HEK293 (cell line): ENCODE data around the gene APBB1.

Experiments used
- CTCF ChIA-PET: fragments of 350-600 bp; formaldehyde crosslinking; extraction: SDS; loops from one replicate; lab custom pipeline; 2021; ENCODE audit warnings: antibody characterized with exemption; lab: Yijun Ruan, JAX
- POLR2A ChIA-PET: fragments of 300-600 bp; formaldehyde crosslinking; extraction: SDS; loops from one replicate; lab custom pipeline; 2020; ENCODE audit warnings: antibody characterized with exemption, inconsistent platforms; lab: Yijun Ruan, JAX
- H3K27ac ChIP-seq: fragments of 200-500 bp; sonication (Bioruptor generic); 2 replicates; pipeline ENCODE4 v1.5.1; 2014; ENCODE audit warnings: low read depth, low read length, control low read depth, inconsistent platforms; ENCODE audit errors: extremely low read depth
- H3K36me3 ChIP-seq, 2 experiments: fragments of 200-500 bp in 1 of 2; sonication (Bioruptor generic) in 1 of 2; 1 replicate in 1 of 2; 2 replicates in 1 of 2; pipeline ENCODE4 v1.5.1; 2014 to 2017; ENCODE audit warnings: inconsistent platforms in 2 of 2, low read length in 2 of 2; ENCODE audit not compliant: control insufficient read depth in 2 of 2, insufficient read depth in 1 of 2
- H3K4me1 ChIP-seq: fragments of 200-500 bp; sonication (Bioruptor generic); 2 replicates; pipeline ENCODE4 v1.5.1; 2014; ENCODE audit warnings: mild to moderate bottlenecking, low read length, inconsistent platforms; ENCODE audit not compliant: control insufficient read depth, insufficient read depth
- H3K4me3 ChIP-seq: 2 replicates; pipeline ENCODE4 v1.5.1; 2011; ENCODE audit warnings: low read depth, mild to moderate bottlenecking, control low read depth, low read length, moderate library complexity
- H3K9me3 ChIP-seq: fragments of 200-500 bp; sonication (Bioruptor generic); 2 replicates; pipeline ENCODE4 v1.5.1; 2014; ENCODE audit warnings: low read depth, low read length, inconsistent platforms; ENCODE audit not compliant: control insufficient read depth, insufficient read depth
- ATF2 ChIP-seq: fragments of 450-650 bp; formaldehyde crosslinking; IDR thresholded peaks from 2 replicates; pipeline ENCODE4 v1.5.1; 2016; ENCODE audit warnings: missing biosample characterization, missing genetic modification characterization, low read depth
- BCL11A ChIP-seq: fragments of 450-650 bp; formaldehyde crosslinking; IDR thresholded peaks from 2 replicates; pipeline ENCODE4 v1.5.1; 2016; ENCODE audit warnings: low read depth, missing biosample characterization, missing genetic modification characterization
- GFI1B ChIP-seq: fragments of 450-650 bp; formaldehyde crosslinking; IDR thresholded peaks from 2 replicates; pipeline ENCODE4 v1.5.1; 2016; ENCODE audit warnings: missing biosample characterization, missing genetic modification characterization
- HOXC10 ChIP-seq: sonication (generic); formaldehyde crosslinking; IDR thresholded peaks from 2 replicates; pipeline ENCODE4 v1.8.1; 2023; ENCODE audit warnings: mild to moderate bottlenecking, missing genetic modification reagents
- KLF8 ChIP-seq: fragments of 450-650 bp; formaldehyde crosslinking; IDR thresholded peaks from 2 replicates; pipeline ENCODE4 v1.5.1; 2016; ENCODE audit warnings: missing biosample characterization, missing genetic modification characterization
- KLF9 ChIP-seq: fragments of 450-650 bp; formaldehyde crosslinking; IDR thresholded peaks from 2 replicates; pipeline ENCODE4 v1.5.1; 2016; ENCODE audit warnings: missing biosample characterization, missing genetic modification characterization, low read depth
- PBX3 ChIP-seq: sonication (generic); formaldehyde crosslinking; IDR thresholded peaks from 2 replicates; pipeline ENCODE4 v1.8.1; 2022; ENCODE audit warnings: mild to moderate bottlenecking, moderate library complexity, missing genetic modification reagents
- ZBTB10 ChIP-seq: fragments of 450-650 bp; formaldehyde crosslinking; IDR thresholded peaks from 2 replicates; pipeline ENCODE4 v1.5.1; 2016; ENCODE audit warnings: missing biosample characterization, missing genetic modification characterization
- ZBTB17 ChIP-seq: fragments of 450-650 bp; formaldehyde crosslinking; IDR thresholded peaks from 2 replicates; pipeline ENCODE4 v1.5.1; 2016; ENCODE audit warnings: missing biosample characterization, missing genetic modification characterization
- ZNF211 ChIP-seq: fragments of 450-650 bp; formaldehyde crosslinking; IDR thresholded peaks from 2 replicates; pipeline ENCODE4 v1.5.1; 2016; ENCODE audit warnings: low read depth, missing biosample characterization, missing genetic modification characterization
- ZNF214 ChIP-seq: fragments of 450-650 bp; formaldehyde crosslinking; IDR thresholded peaks from 2 replicates; pipeline ENCODE4 v1.5.1; 2017; ENCODE audit warnings: missing biosample characterization, mild to moderate bottlenecking, missing genetic modification characterization, borderline replicate concordance
- ZNF23 ChIP-seq: fragments of 450-650 bp; formaldehyde crosslinking; IDR thresholded peaks from 2 replicates; pipeline ENCODE4 v1.5.1; 2016; ENCODE audit warnings: missing biosample characterization, missing genetic modification characterization, borderline replicate concordance
- ZNF544 ChIP-seq: fragments of 450-650 bp; formaldehyde crosslinking; IDR thresholded peaks from 2 replicates; pipeline ENCODE4 v1.5.0; 2017; ENCODE audit warnings: missing biosample characterization, missing genetic modification characterization
- ZNF664 ChIP-seq: fragments of 450-650 bp; formaldehyde crosslinking; IDR thresholded peaks from 2 replicates; pipeline ENCODE4 v1.5.1; 2016; ENCODE audit warnings: missing biosample characterization, missing genetic modification characterization
- ZNF747 ChIP-seq: fragments of 450-650 bp; formaldehyde crosslinking; IDR thresholded peaks from 2 replicates; pipeline ENCODE4 v1.5.1; 2016; ENCODE audit warnings: missing biosample characterization, missing genetic modification characterization
- ZNF785 ChIP-seq: fragments of 450-650 bp; formaldehyde crosslinking; IDR thresholded peaks from 2 replicates; pipeline ENCODE4 v1.5.1; 2016; ENCODE audit warnings: missing biosample characterization, missing genetic modification characterization
- TF ChIP-seq, protein P1 (sequence below): fragments of 450-650 bp; formaldehyde crosslinking; IDR thresholded peaks from 2 replicates; pipeline ENCODE4 v1.5.1; 2016; ENCODE audit warnings: missing biosample characterization, missing genetic modification characterization

Gene APBB1

GRCh38 chr11:6455070-6455469 lies 36.2 kb upstream of the APBB1 start:
- no peaks in the 10 kb centered on the region for H3K9me3 ChIP-seq
- H3K36me3 ChIP-seq, result peaks cover 6 to 95% of the 10 kb centered on the region in 2 experiments; a peak in 1 of 3 replicates
- CTCF ChIA-PET, result interaction anchor here (0.6 to 3.3 kb wide), 6 partner anchors 10 to 76 kb away, joined by 3 to 23 read pairs (median 4); no protein-coding TSS in a partner anchor
- no peak overlapping the region for H3K27ac ChIP-seq
- no peaks in the 10 kb centered on the region for H3K4me1 ChIP-seq
- TF ChIP-seq ZNF664 (tag by site-specific recombination) (peak; percentile 89), ZNF23 (tag by site-specific recombination) (no peak)
- POLR2A ChIA-PET, result interaction anchor here (1.2 kb wide), 1 partner anchor 14 kb away, joined by 7 read pairs; no protein-coding TSS in a partner anchor
- no peak overlapping the region for H3K4me3 ChIP-seq

- H3K4me3 ChIP-seq, result no peak overlapping the region
- H3K27ac ChIP-seq, result no peak overlapping the region
- ChIA-PET POLR2A (no interaction called here), CTCF (interaction anchor here (0.6 to 2.0 kb wide), 6 partner anchors 10 to 253 kb away, joined by 3 to 9 read pairs (median 4); no protein-coding TSS in a partner anchor)
- H3K36me3 ChIP-seq, result peaks cover 6 to 94% of the 10 kb centered on the region in 2 experiments; a peak in 1 of 3 replicates
- no peaks in the 10 kb centered on the region for H3K9me3 ChIP-seq
- TF ChIP-seq ZNF214 (tag by site-specific recombination) (no peak), KLF8 (tag by site-specific recombination) (no peak), BCL11A (no peak), ZNF23 (tag by site-specific recombination) (no peak), HOXC10 (no peak), ZNF747 (tag by site-specific recombination) (no peak), ZNF785 (tag by site-specific recombination) (no peak), PBX3 (no peak), ATF2 (tag by site-specific recombination) (no peak), ZNF211 (no peak), ZBTB10 (tag by site-specific recombination) (no peak), GFI1B (tag by site-specific recombination) (no peak), KLF9 (tag by site-specific recombination) (no peak), ZBTB17 (tag by site-specific recombination) (no peak), ZNF544 (tag by site-specific recombination) (no peak)
- TF ChIP-seq, protein P1, sequence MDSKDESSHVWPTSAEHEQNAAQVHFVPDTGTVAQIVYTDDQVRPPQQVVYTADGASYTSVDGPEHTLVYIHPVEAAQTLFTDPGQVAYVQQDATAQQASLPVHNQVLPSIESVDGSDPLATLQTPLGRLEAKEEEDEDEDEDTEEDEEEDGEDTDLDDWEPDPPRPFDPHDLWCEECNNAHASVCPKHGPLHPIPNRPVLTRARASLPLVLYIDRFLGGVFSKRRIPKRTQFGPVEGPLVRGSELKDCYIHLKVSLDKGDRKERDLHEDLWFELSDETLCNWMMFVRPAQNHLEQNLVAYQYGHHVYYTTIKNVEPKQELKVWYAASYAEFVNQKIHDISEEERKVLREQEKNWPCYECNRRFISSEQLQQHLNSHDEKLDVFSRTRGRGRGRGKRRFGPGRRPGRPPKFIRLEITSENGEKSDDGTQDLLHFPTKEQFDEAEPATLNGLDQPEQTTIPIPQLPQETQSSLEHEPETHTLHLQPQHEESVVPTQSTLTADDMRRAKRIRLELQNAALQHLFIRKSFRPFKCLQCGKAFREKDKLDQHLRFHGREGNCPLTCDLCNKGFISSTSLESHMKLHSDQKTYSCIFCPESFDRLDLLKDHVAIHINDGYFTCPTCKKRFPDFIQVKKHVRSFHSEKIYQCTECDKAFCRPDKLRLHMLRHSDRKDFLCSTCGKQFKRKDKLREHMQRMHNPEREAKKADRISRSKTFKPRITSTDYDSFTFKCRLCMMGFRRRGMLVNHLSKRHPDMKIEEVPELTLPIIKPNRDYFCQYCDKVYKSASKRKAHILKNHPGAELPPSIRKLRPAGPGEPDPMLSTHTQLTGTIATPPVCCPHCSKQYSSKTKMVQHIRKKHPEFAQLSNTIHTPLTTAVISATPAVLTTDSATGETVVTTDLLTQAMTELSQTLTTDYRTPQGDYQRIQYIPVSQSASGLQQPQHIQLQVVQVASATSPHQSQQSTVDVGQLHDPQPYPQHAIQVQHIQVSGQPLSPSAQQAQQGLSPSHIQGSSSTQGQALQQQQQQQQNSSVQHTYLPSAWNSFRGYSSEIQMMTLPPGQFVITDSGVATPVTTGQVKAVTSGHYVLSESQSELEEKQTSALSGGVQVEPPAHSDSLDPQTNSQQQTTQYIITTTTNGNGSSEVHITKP, result no peak
- H3K4me1 ChIP-seq, result no peaks in the 10 kb centered on the region
Measured at GRCh38 chr11:6453152-6453551, 34.3 kb upstream of the APBB1 start.
